Measurements from ENCODE around the gene EFEMP1. TPM values are rescaled to one million over a fixed set of nuclear protein-coding genes. Genes with fewer than 3 reads are reported as not detected.

Gene EFEMP1
- total RNA-seq, 1 experiment from 2014 or later: 86.3 TPM

GRCh38 chr2:55875434-55876135 lies 48.0 kb downstream of the EFEMP1 start:
- H3K36me3 ChIP-seq (ENCODE audit: low read depth): no peaks in the 10 kb centered on the region
- no peak overlapping the region for H2AFZ ChIP-seq
- H4K20me1 ChIP-seq (ENCODE audit: insufficient read depth): no peaks in the 10 kb centered on the region
- intact Hi-C loops (cut with micrococcal nuclease; ENCODE audit: unreplicated experiment): no loop called here
- H3K27ac ChIP-seq: no peak overlapping the region
- H3K4me1 ChIP-seq (replicated peaks; ENCODE audit: insufficient read depth): no peaks in the 10 kb centered on the region
- 0 out of 2 replicates have a peak, but pooled peaks cover 2% of the 10 kb centered on the region for H3K9me3 ChIP-seq (ENCODE audit: insufficient read depth, low read depth)
- ChIA-PET POLR2A (ENCODE audit: unreplicated experiment) (interaction anchor here (0.7 kb wide), 1 partner anchor 702 kb away, joined by 6 read pairs; no protein-coding TSS in a partner anchor), CTCF (interaction anchor here (0.7 kb wide), 1 partner anchor 85 kb away, joined by 3 read pairs; no protein-coding TSS in a partner anchor)
- H3K79me2 ChIP-seq (ENCODE audit: low read depth): no peaks in the 10 kb centered on the region
- no peak overlapping the region for H3K4me2 ChIP-seq
- BruUV-seq (replicated peaks): no TSS peak
- no peak for DNase-seq
- H3K9me2 ChIP-seq (ENCODE audit: insufficient read depth): no peaks in the 10 kb centered on the region; the same call in 1 of the 2 replicates
- no peaks in the 10 kb centered on the region for H3F3A ChIP-seq (ENCODE audit: insufficient read depth, low read depth)
- no peaks in the 10 kb centered on the region for H3K27me3 ChIP-seq (ENCODE audit: insufficient read depth, low read depth)
- TF ChIP-seq EZH2 (IDR thresholded peaks at IDR 0.05; ENCODE audit: low read depth) (no peak), CTCF (conservative IDR thresholded peaks at IDR 0.05) (no peak)
- no peak overlapping the region for H3K4me3 ChIP-seq

GRCh38 chr2:55874338-55874737 lies 49.2 kb downstream of the EFEMP1 start:
- no TSS peak for BruUV-seq (replicated peaks)
- no peaks in the 10 kb centered on the region for H3K4me1 ChIP-seq (replicated peaks; ENCODE audit: insufficient read depth)
- TF ChIP-seq EZH2 (IDR thresholded peaks at IDR 0.05; ENCODE audit: low read depth): no peak
- no peak for TF ChIP-seq CTCF (conservative IDR thresholded peaks at IDR 0.05)
- no peak overlapping the region for H3K4me2 ChIP-seq
- H3K79me2 ChIP-seq (ENCODE audit: low read depth): no peaks in the 10 kb centered on the region
- DNase-seq: no peak
- H2AFZ ChIP-seq: no peak overlapping the region
- no peaks in the 10 kb centered on the region for H3K27me3 ChIP-seq (ENCODE audit: insufficient read depth, low read depth)
- ChIA-PET CTCF (interaction anchor here (0.6 kb wide), 1 partner anchor 23 kb away, joined by 7 read pairs; no protein-coding TSS in a partner anchor), POLR2A (ENCODE audit: unreplicated experiment) (interaction anchor here (0.5 to 0.6 kb wide), 2 partner anchors 172 to 199 kb away, joined by 3 to 5 read pairs; no protein-coding TSS in a partner anchor)
- no peak overlapping the region for H3K4me3 ChIP-seq
- H3K36me3 ChIP-seq (ENCODE audit: low read depth): no peaks in the 10 kb centered on the region
- H3K27ac ChIP-seq: no peak overlapping the region
- H4K20me1 ChIP-seq (ENCODE audit: insufficient read depth): no peaks in the 10 kb centered on the region
- H3K9me3 ChIP-seq (ENCODE audit: insufficient read depth, low read depth): 0 out of 2 replicates have a peak, but pooled peaks cover 2% of the 10 kb centered on the region
- no peaks in the 10 kb centered on the region for H3F3A ChIP-seq (ENCODE audit: insufficient read depth, low read depth)
- H3K9me2 ChIP-seq (ENCODE audit: insufficient read depth): no peaks in the 10 kb centered on the region; the same call in 1 of the 2 replicates
- intact Hi-C loops (cut with micrococcal nuclease; ENCODE audit: unreplicated experiment): no loop called here

- CTCF ChIA-PET: no interaction called here
- no peak for TF ChIP-seq CTCF (conservative IDR thresholded peaks at IDR 0.05)
- no peak for TF ChIP-seq EZH2 (IDR thresholded peaks at IDR 0.05; ENCODE audit: low read depth)
- no peaks in the 10 kb centered on the region for H3K9me2 ChIP-seq (ENCODE audit: insufficient read depth)
- no peak for DNase-seq
- no peaks in the 10 kb centered on the region for H3K4me1 ChIP-seq (replicated peaks; ENCODE audit: insufficient read depth)
- no peak overlapping the region for H3K4me2 ChIP-seq
- no peaks in the 10 kb centered on the region for H4K20me1 ChIP-seq (ENCODE audit: insufficient read depth)
- H3K79me2 ChIP-seq (ENCODE audit: low read depth): no peaks in the 10 kb centered on the region
- no peak overlapping the region for H2AFZ ChIP-seq
- no peaks in the 10 kb centered on the region for H3F3A ChIP-seq (ENCODE audit: insufficient read depth, low read depth)
- no peak overlapping the region for H3K4me3 ChIP-seq
- POLR2A ChIA-PET (ENCODE audit: unreplicated experiment): no interaction called here
- H3K27ac ChIP-seq: no peak overlapping the region
- H3K36me3 ChIP-seq (ENCODE audit: low read depth): no peaks in the 10 kb centered on the region
- H3K9me3 ChIP-seq (ENCODE audit: insufficient read depth, low read depth): 0 out of 2 replicates have a peak, but pooled peaks cover 2% of the 10 kb centered on the region
- BruUV-seq (replicated peaks): no TSS peak
- no peaks in the 10 kb centered on the region for H3K27me3 ChIP-seq (ENCODE audit: insufficient read depth, low read depth)
- intact Hi-C loops (cut with micrococcal nuclease; ENCODE audit: unreplicated experiment): no loop called here
Measured at GRCh38 chr2:55871637-55872036, 51.9 kb downstream of the EFEMP1 start.

Measured in PC-9 (cell line).